ENCODE measurements around the gene INO80.

DNA sequence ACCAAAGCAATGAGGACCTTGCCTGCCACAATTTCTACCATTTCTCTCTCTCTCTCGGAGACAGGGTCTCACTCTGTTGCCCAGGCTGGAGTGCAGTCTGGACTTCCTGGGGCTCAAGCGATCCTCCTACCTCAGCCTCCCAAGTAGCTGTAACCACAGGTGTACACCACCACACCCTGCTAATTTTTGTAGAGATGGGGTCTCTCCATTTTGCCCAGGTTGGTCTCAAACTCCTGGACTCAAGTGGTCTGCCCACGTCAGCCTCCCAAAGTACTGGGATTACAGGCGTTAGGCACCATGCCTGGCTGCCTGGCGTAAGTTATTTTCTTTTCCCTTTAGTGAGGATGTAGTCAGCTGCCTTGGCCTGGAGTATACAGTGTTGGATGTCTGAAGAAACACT, 37.7 kb upstream of the INO80 start:
- TF ChIP-seq EZH2phosphoT487 (IDR thresholded peaks at IDR 0.05; ENCODE audit: borderline replicate concordance): no peak
- TF ChIP-seq, protein P1, sequence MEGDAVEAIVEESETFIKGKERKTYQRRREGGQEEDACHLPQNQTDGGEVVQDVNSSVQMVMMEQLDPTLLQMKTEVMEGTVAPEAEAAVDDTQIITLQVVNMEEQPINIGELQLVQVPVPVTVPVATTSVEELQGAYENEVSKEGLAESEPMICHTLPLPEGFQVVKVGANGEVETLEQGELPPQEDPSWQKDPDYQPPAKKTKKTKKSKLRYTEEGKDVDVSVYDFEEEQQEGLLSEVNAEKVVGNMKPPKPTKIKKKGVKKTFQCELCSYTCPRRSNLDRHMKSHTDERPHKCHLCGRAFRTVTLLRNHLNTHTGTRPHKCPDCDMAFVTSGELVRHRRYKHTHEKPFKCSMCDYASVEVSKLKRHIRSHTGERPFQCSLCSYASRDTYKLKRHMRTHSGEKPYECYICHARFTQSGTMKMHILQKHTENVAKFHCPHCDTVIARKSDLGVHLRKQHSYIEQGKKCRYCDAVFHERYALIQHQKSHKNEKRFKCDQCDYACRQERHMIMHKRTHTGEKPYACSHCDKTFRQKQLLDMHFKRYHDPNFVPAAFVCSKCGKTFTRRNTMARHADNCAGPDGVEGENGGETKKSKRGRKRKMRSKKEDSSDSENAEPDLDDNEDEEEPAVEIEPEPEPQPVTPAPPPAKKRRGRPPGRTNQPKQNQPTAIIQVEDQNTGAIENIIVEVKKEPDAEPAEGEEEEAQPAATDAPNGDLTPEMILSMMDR (conservative IDR thresholded peaks at IDR 0.05; ENCODE audit: low read length): no peak

Data from Loucy (cell line).